GM12878 (cell line): ENCODE data around the gene ZNF423.

Experiments used
- ATF7 ChIP-seq: fragments of 450-650 bp; IDR thresholded peaks from 2 replicates; pipeline ENCODE4 v1.6.1; 2016; ENCODE audit warnings: low read depth, mild to moderate bottlenecking
- BACH1 ChIP-seq: fragments of 450-650 bp; IDR thresholded peaks from 2 replicates; pipeline ENCODE4 v1.6.1; 2017; ENCODE audit warnings: mild to moderate bottlenecking, borderline replicate concordance
- EP300 ChIP-seq, 2 experiments: fragments of 150-350 bp in 1 of 2; IDR thresholded peaks; 2 replicates each; pipeline ENCODE4 v1.6.1; 2011 to 2012; ENCODE audit warnings: low read depth in 2 of 2, low read length in 2 of 2, borderline replicate concordance in 1 of 2, improper control_type of control experiment in 1 of 2, inconsistent platforms in 1 of 2; ENCODE audit not compliant: control insufficient read depth in 1 of 2
- FOS ChIP-seq: IDR thresholded peaks from 3 replicates; pipeline ENCODE4 v1.6.1; 2011; ENCODE audit warnings: borderline replicate concordance; ENCODE audit not compliant: insufficient read length; ENCODE audit errors: extremely low read depth
- IRF4 ChIP-seq: IDR thresholded peaks from 2 replicates; pipeline ENCODE4 v1.6.1; 2011; ENCODE audit warnings: low read depth, low read length
- KAT2A ChIP-seq: conservative IDR thresholded peaks from 2 replicates; pipeline ENCODE4 v1.6.1; 2011; ENCODE audit warnings: low read depth, low read length; ENCODE audit not compliant: control insufficient read depth
- MAX ChIP-seq: IDR thresholded peaks from 2 replicates; pipeline ENCODE4 v1.6.1; 2012; ENCODE audit warnings: low read depth, low read length, improper control_type of control experiment
- POLR2A ChIP-seq: IDR thresholded peaks from 2 replicates; pipeline ENCODE4 v1.6.1; 2011; ENCODE audit warnings: low read depth, mild to moderate bottlenecking, low read length
- POLR2AphosphoS5 ChIP-seq: IDR thresholded peaks from 2 replicates; pipeline ENCODE4 v1.6.1; 2011; ENCODE audit warnings: mild to moderate bottlenecking, low read length, inconsistent platforms
- RFX5 ChIP-seq: IDR thresholded peaks from 2 replicates; pipeline ENCODE4 v1.6.1; 2011; ENCODE audit warnings: low read depth, low read length, improper control_type of control experiment
- TAF1 ChIP-seq: IDR thresholded peaks from 2 replicates; pipeline ENCODE4 v1.6.1; 2011; ENCODE audit warnings: mild to moderate bottlenecking, low read depth, low read length, borderline replicate concordance
- ZSCAN29 ChIP-seq: fragments of 450-650 bp; IDR thresholded peaks from 2 replicates; pipeline ENCODE4 v1.6.1; 2017; ENCODE audit warnings: mild to moderate bottlenecking, moderate library complexity
- TF ChIP-seq, protein P1 (sequence below), 3 experiments: IDR thresholded peaks in 2 of 3; conservative IDR thresholded peaks in 1 of 3; 2 replicates each; pipeline ENCODE4 v1.5.1; 2011; ENCODE audit warnings: low read depth in 3 of 3, low read length in 3 of 3, mild to moderate bottlenecking in 3 of 3, control low read depth in 2 of 3, moderate library complexity in 2 of 3, inconsistent platforms in 1 of 3, mixed read lengths in 1 of 3; ENCODE audit not compliant: control insufficient read depth in 2 of 3, insufficient read depth in 1 of 3; ENCODE audit errors: extremely low read depth in 1 of 3

GRCh38 chr16:49458243-49458642 lies 397.7 kb downstream of the ZNF423 start:
- TF ChIP-seq ZSCAN29 (no peak), TAF1 (no peak), FOS (no peak), KAT2A (no peak), POLR2AphosphoS5 (no peak), EP300 (IDR thresholded peaks at IDR 0.05; ENCODE audit: borderline replicate concordance in 1 of 2, control insufficient read depth in 1 of 2, low read depth in 2 of 2, low read length in 2 of 2) (no peak), BACH1 (no peak), ATF7 (no peak), POLR2A (no peak), IRF4 (no peak), MAX (no peak), RFX5 (no peak)
- TF ChIP-seq, protein P1, sequence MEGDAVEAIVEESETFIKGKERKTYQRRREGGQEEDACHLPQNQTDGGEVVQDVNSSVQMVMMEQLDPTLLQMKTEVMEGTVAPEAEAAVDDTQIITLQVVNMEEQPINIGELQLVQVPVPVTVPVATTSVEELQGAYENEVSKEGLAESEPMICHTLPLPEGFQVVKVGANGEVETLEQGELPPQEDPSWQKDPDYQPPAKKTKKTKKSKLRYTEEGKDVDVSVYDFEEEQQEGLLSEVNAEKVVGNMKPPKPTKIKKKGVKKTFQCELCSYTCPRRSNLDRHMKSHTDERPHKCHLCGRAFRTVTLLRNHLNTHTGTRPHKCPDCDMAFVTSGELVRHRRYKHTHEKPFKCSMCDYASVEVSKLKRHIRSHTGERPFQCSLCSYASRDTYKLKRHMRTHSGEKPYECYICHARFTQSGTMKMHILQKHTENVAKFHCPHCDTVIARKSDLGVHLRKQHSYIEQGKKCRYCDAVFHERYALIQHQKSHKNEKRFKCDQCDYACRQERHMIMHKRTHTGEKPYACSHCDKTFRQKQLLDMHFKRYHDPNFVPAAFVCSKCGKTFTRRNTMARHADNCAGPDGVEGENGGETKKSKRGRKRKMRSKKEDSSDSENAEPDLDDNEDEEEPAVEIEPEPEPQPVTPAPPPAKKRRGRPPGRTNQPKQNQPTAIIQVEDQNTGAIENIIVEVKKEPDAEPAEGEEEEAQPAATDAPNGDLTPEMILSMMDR (IDR thresholded peaks at IDR 0.05 in 2 of 3, conservative IDR thresholded peaks at IDR 0.05 in 1 of 3; ENCODE audit: control insufficient read depth in 2 of 3, extremely low read depth in 1 of 3, insufficient read depth in 1 of 3, low read depth in 3 of 3, low read length in 3 of 3), result no peak
